Thymus (tissue), 11 donors: ENCODE results near the gene SFMBT2. TPM values are rescaled to one million over a fixed set of nuclear protein-coding genes. Genes with fewer than 3 reads are reported as not detected.

Experiments
- DNase-seq, 9 donors: peaks; one replicate each; pipeline ENCODE4 v3.0.0-alpha.2; 2013; ENCODE audit warnings: low spot score in 9 of 9, low read depth in 6 of 9, missing footprints in 1 of 9
- H3K27ac ChIP-seq, 2 donors: one replicate each; pipeline ENCODE4 v1.5.1; 2013; ENCODE audit warnings: control low read depth in 1 of 2, low read depth in 1 of 2, low read length in 1 of 2, mild to moderate bottlenecking in 1 of 2, moderate library complexity in 1 of 2
- H3K27me3 ChIP-seq, 2 donors: one replicate each; pipeline ENCODE4 v1.5.1; 2013; ENCODE audit warnings: low read length in 1 of 2; ENCODE audit not compliant: control insufficient read depth in 2 of 2, insufficient read depth in 1 of 2
- H3K36me3 ChIP-seq, 2 donors: one replicate each; pipeline ENCODE4 v1.5.1; 2013; ENCODE audit warnings: low read length in 1 of 2, mild to moderate bottlenecking in 1 of 2, moderate library complexity in 1 of 2; ENCODE audit not compliant: control insufficient read depth in 2 of 2, insufficient read depth in 2 of 2
- H3K4me1 ChIP-seq, 2 donors: one replicate each; pipeline ENCODE4 v1.5.1; 2013; ENCODE audit warnings: low read length in 2 of 2; ENCODE audit not compliant: control insufficient read depth in 2 of 2, insufficient read depth in 2 of 2
- H3K4me3 ChIP-seq, 2 donors: one replicate each; pipeline ENCODE4 v1.5.1; 2013; ENCODE audit warnings: low read length in 2 of 2, control low read depth in 1 of 2, mild to moderate bottlenecking in 1 of 2
- H3K9me3 ChIP-seq, 2 donors: one replicate each; pipeline ENCODE4 v1.5.1; 2013; ENCODE audit warnings: low read length in 1 of 2, mild to moderate bottlenecking in 1 of 2; ENCODE audit not compliant: control insufficient read depth in 2 of 2, insufficient read depth in 1 of 2
- WGBS: extraction: QIAGEN DNeasy Blood & Tissue Kit; methylation state at CpG from one replicate; pipeline ENCODE4 v1.1.7; 2013; 5-methylcytosine and 5-hydroxymethylcytosine counted together
- polyA plus RNA-seq: library from polyadenylated mRNA; stranded (reverse); fragments of 200-250 nt; gene quantifications from one replicate; pipeline ENCODE4 v1.2.3, GENCODE V29; 2013
- total RNA-seq: library from RNA; stranded (reverse); fragments of 120-200 nt; gene quantifications from one replicate; pipeline ENCODE4 v1.2.4, GENCODE V29; 2013
- donor health status: healthy.

The SFMBT2 gene
- total and polyA plus RNA-seq, 2 donors: 8.8 to 9.7 TPM

- WGBS: 92% methylated on average over 7 of the region's 7 CpGs
- H3K9me3 ChIP-seq: peaks cover 0 to 17% of the 10 kb centered on the region in 2 donors
- no peak overlapping the region for H3K4me3 ChIP-seq
- no peak overlapping the region for H3K27ac ChIP-seq
- H3K4me1 ChIP-seq: no peaks in the 10 kb centered on the region
- no peaks in the 10 kb centered on the region for H3K27me3 ChIP-seq
- H3K36me3 ChIP-seq: no peaks in the 10 kb centered on the region
- no peak for DNase-seq
Observed at GRCh38 chr10:7298495-7298894, 112.3 kb downstream of the SFMBT2 start.

GRCh38 chr10:7297094-7297493, 113.7 kb downstream of the SFMBT2 start:
- Histone ChIP-seq H3K27ac (no peak overlapping the region), H3K9me3 (peaks cover 0 to 17% of the 10 kb centered on the region in 2 donors), H3K27me3 (no peaks in the 10 kb centered on the region), H3K36me3 (no peaks in the 10 kb centered on the region), H3K4me1 (no peaks in the 10 kb centered on the region), H3K4me3 (no peak overlapping the region)
- no peak for DNase-seq
- WGBS: 100% methylated on average over 1 of the region's 1 CpG

GRCh38 chr10:7296648-7297047, 114.2 kb downstream of the SFMBT2 start:
- Histone ChIP-seq H3K27me3 (no peaks in the 10 kb centered on the region), H3K4me3 (no peak overlapping the region), H3K27ac (no peak overlapping the region), H3K4me1 (no peaks in the 10 kb centered on the region), H3K36me3 (no peaks in the 10 kb centered on the region), H3K9me3 (peaks cover 0 to 17% of the 10 kb centered on the region in 2 donors)
- over 99% methylated on average over 7 of the region's 7 CpGs for WGBS
- DNase-seq: no peak

- H3K9me3 ChIP-seq: peaks cover 0 to 17% of the 10 kb centered on the region in 2 donors
- H3K4me1 ChIP-seq: no peaks in the 10 kb centered on the region
Observed at GRCh38 chr10:7296076-7296475, 114.8 kb downstream of the SFMBT2 start.

GRCh38 chr10:7293378-7293920, 117.4 kb downstream of the SFMBT2 start:
- Histone ChIP-seq H3K9me3 (peaks cover 0 to 17% of the 10 kb centered on the region in 2 donors), H3K4me1 (no peaks in the 10 kb centered on the region), H3K27me3 (no peaks in the 10 kb centered on the region), H3K36me3 (peaks cover 0 to 2% of the 10 kb centered on the region in 2 donors), H3K4me3 (no peak overlapping the region), H3K27ac (no peak overlapping the region)
- no peak for DNase-seq
- 96% methylated on average over 3 of the region's 3 CpGs for WGBS

More at GRCh38 chr10:7296076-7296475, 114.8 kb downstream of the SFMBT2 start:
- no peak overlapping the region for H3K4me3 ChIP-seq
- H3K27me3 ChIP-seq: no peaks in the 10 kb centered on the region
- no peak overlapping the region for H3K27ac ChIP-seq
- peaks cover 0 to 2% of the 10 kb centered on the region in 2 donors for H3K36me3 ChIP-seq
- DNase-seq: no peak

- Histone ChIP-seq H3K27ac (no peak overlapping the region), H3K4me3 (no peak overlapping the region), H3K9me3 (peaks cover 0 to 2% of the 10 kb centered on the region in 2 donors), H3K4me1 (no peaks in the 10 kb centered on the region), H3K27me3 (no peaks in the 10 kb centered on the region), H3K36me3 (peaks cover 0 to 2% of the 10 kb centered on the region in 2 donors)
- no peak for DNase-seq
- 92% methylated on average over 8 of the region's 8 CpGs for WGBS
Observed at GRCh38 chr10:7291487-7292270, 119.2 kb downstream of the SFMBT2 start.

GRCh38 chr10:7288060-7288690, 122.7 kb downstream of the SFMBT2 start:
- no peak for DNase-seq
- no peaks in the 10 kb centered on the region for H3K9me3 ChIP-seq
- H3K4me3 ChIP-seq: no peak overlapping the region
- no peak overlapping the region for H3K27ac ChIP-seq
- peaks cover 0 to 2% of the 10 kb centered on the region in 2 donors for H3K36me3 ChIP-seq
- H3K4me1 ChIP-seq: no peaks in the 10 kb centered on the region
- 97% methylated on average over 12 of the region's 12 CpGs for WGBS
- H3K27me3 ChIP-seq: no peaks in the 10 kb centered on the region

- no peak for DNase-seq
- Histone ChIP-seq H3K9me3 (no peaks in the 10 kb centered on the region), H3K27ac (no peak overlapping the region), H3K4me3 (no peak overlapping the region), H3K36me3 (peaks cover 0 to 2% of the 10 kb centered on the region in 2 donors), H3K4me1 (no peaks in the 10 kb centered on the region), H3K27me3 (no peaks in the 10 kb centered on the region)
- WGBS: 96% methylated on average over 3 of the region's 3 CpGs
Observed at GRCh38 chr10:7287377-7287776, 123.5 kb downstream of the SFMBT2 start.
